ENCODE data around the gene TRIM47.

DNA sequence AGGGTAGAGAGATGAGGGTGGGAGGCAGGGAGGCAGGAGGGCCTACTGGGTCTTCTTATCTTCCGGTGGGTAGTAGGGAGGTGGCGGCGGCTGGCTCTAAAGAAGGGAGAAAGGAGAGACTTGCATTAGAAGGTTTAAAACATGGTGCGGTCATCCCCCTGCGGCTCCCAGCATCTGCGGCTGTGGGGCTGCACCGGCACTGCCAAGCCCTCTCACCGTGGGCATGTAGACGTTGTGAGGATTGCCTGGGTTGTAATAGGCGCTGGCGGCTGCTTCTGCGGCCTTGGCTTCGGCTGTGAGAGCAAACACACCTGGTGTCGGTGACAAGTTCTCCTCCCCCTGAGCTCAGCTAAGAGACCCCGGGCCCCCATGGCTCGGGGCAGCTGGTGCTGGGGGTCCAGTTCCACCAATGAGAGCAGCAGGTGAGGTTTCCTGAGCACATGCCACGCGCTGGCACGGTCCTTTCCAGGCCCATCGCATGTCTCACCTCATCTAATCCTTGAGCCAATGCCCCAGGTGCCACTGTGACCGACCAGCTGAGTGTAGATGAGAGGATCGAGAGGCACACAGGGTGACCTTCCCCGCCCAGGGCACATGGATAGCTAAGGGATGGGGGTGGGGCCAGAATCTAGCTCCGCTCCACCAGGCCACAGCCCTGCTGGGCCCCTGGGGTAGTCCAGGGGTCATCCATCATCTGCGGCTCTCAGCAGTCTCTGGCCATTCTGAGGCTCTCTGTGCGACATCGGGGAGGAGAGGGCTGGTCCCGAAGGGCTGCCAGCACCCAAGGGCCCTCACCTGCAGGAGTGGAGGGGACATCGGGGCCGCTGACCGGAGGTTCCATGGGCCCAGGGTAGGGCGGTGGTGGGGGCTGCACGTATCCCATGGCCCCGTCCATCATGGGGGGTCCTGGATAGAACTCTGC lies 31.4 kb downstream of the TRIM47 start:
- no peak for TF ChIP-seq POLR2A (IDR thresholded peaks at IDR 0.05; ENCODE audit: low read depth, low read length)
- TF ChIP-seq POLR2AphosphoS5 (IDR thresholded peaks at IDR 0.05; ENCODE audit: low read depth, low read length): no peak
